Endometrial microvascular endothelial cells (primary cell): ENCODE results near the gene FHIP2A. TPM values are rescaled to one million over a fixed set of nuclear protein-coding genes. Genes with fewer than 3 reads are reported as not detected.
"Not testable (repeated sequence)": the region's sequence is repeated elsewhere in the genome, so short reads cannot be mapped to it uniquely, and the experiment has no call there.

Experiments used
- in situ Hi-C: cut with HindIII; loops from 2 replicates; pipeline ENCODE4 v1.10.0; 2017; ENCODE audit warnings: low sequenced_read_pairs, low pct_unique_long_range_greater_than_20kb; ENCODE audit errors: inconsistent ontology term
- total RNA-seq: library from RNA; depleted of rRNA; stranded (reverse); fragments of >200 nt; gene quantifications from one replicate; pipeline ENCODE4 v1.2.3, GENCODE V29; 2015; ENCODE audit errors: inconsistent ontology term

Gene FHIP2A
- total RNA-seq, 1 donor from 2014 or later: 16.3 TPM

GRCh38 chr10:114810926-114811325, 10.7 kb upstream of the FHIP2A start:
- in situ Hi-C loops: no loop called here

- in situ Hi-C loops: no loop called here
Observed at GRCh38 chr10:114811862-114812261, 9.7 kb upstream of the FHIP2A start.

GRCh38 chr10:114815791-114816190, 5.8 kb upstream of the FHIP2A start:
- in situ Hi-C loops: no loop called here

GRCh38 chr10:114816308-114816707, 5.3 kb upstream of the FHIP2A start:
- in situ Hi-C loops: no loop called here

- in situ Hi-C loops: no loop called here
Observed at GRCh38 chr10:114819322-114819721, 2.3 kb upstream of the FHIP2A start.

- in situ Hi-C loops: no loop called here
Observed at GRCh38 chr10:114821915-114822443, 399 bp downstream of the FHIP2A start.

- in situ Hi-C loops: no loop called here
Observed at GRCh38 chr10:114822444-114823076, 980 bp downstream of the FHIP2A start.

- in situ Hi-C loops: no loop called here
Observed at GRCh38 chr10:114823077-114823463, 1.5 kb downstream of the FHIP2A start.

- in situ Hi-C loops: no loop called here
Observed at GRCh38 chr10:114824391-114824790, 2.8 kb downstream of the FHIP2A start.

GRCh38 chr10:114825513-114826253, 4.1 kb downstream of the FHIP2A start:
- in situ Hi-C loops: no loop called here

GRCh38 chr10:114829160-114829909, 7.8 kb downstream of the FHIP2A start:
- in situ Hi-C loops: no loop called here

- in situ Hi-C loops: no loop called here
Observed at GRCh38 chr10:114831186-114831867, 9.7 kb downstream of the FHIP2A start.

GRCh38 chr10:114837690-114838089, 16.1 kb downstream of the FHIP2A start:
- in situ Hi-C loops: no loop called here

- in situ Hi-C loops: no loop called here
Observed at GRCh38 chr10:114839901-114840300, 18.3 kb downstream of the FHIP2A start.

GRCh38 chr10:114845978-114846693, 24.6 kb downstream of the FHIP2A start:
- in situ Hi-C loops: no loop called here

GRCh38 chr10:114847517-114847916, 25.9 kb downstream of the FHIP2A start:
- in situ Hi-C loops: not testable (repeated sequence)

- in situ Hi-C loops: no loop called here
Observed at GRCh38 chr10:114849674-114850073, 28.1 kb downstream of the FHIP2A start.

- in situ Hi-C loops: no loop called here
Observed at GRCh38 chr10:114850126-114850525, 28.5 kb downstream of the FHIP2A start.

- in situ Hi-C loops: no loop called here
Observed at GRCh38 chr10:114851336-114851735, 29.8 kb downstream of the FHIP2A start.
